HUDEP-2 (cell line): ENCODE measurements around the gene CDNF.

ENCODE experiments used
- DNase-seq, 76 experiments: peaks; one replicate each; lab custom pipeline; 2025; ENCODE audit not compliant: unreplicated experiment in 76 of 76; lab: John Stamatoyannopoulos, UW

Gene CDNF

DNA sequence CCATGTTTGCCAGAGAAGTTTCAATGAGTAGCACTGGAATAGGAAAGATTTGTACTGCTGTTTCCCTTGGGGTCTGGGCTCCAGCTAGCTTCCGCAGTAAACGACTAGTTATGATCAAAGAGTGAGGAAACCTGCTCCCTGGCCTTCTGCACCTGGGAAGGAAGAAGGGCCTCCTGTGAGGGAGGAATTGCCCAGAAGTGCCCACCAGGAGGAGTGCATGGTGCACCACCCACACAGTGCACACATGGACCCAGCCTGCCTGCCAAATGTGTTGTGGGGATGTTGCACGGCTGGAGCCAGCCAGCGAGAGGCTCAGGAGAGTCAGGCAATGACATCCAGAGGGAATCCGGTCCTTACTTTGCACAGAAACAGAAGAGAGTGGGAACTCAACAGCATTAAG is 36.1 kb downstream of the CDNF start:
- no peak for DNase-seq

DNA sequence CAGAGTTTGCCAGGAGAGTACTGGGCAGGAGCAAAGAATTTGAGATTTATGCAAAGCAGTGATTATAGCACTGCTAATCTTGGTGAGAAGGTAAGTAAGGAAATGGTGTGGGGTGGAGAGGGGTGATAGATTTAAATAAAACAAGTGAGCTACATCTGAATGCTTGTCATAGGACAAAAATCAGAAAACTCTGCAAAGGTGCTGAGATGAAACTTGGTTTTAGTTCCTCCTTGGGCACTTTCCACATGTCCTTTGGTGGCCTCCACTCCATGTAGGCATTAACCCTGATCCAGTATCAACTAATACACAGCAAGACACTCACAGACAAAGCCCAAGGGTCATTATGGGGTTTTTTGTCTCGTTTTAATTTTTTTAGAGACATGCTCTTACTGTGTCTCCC is 37.4 kb downstream of the CDNF start:
- DNase-seq: no peak

DNA sequence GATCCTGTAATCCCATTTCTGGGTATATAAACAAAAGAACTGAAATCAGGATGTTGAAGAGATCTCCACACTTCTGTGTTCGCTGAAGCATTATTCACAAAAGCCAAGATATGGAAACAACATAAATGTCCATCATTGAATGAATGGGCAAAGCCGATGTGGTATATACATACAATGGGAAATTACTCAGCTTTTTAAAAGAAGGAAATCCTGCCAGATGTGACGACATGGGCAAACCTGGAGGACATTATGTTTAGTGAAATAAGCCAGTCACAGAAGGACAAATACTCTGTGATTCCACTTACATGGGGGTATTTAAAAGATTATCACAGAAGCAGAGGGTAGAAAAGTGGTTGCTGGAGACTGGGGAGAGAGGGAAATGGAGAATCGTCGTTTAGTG is 39.2 kb downstream of the CDNF start:
- no peak for DNase-seq

- DNase-seq: no peak
Observed at GRCh38 chr10:14787938-14788337, 49.9 kb downstream of the CDNF start.

GRCh38 chr10:14784459-14785055 is 53.3 kb downstream of the CDNF start:
- DNase-seq: no peak

- DNase-seq: no peak
Observed at GRCh38 chr10:14782691-14783363, 55.0 kb downstream of the CDNF start.

DNA sequence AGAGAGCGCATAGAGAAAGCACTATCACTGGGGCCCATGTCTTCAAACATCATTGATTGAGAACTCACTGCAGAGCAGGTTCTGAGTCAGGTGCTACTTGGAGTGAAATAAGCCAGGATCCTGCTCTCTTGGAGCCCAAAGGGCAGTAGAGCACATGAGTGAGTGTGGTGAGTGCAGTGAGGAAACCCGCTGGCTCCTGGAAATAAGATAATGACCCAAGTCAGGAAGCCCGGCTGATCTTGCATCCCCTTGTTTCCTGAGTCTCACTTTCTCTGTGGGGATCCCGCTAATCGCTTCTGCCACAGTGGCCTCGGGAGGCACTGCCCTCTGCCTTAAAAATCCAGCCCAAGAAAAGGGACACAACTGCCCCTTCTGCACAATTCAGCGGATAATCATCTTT is 56.1 kb downstream of the CDNF start:
- no peak for DNase-seq

DNA sequence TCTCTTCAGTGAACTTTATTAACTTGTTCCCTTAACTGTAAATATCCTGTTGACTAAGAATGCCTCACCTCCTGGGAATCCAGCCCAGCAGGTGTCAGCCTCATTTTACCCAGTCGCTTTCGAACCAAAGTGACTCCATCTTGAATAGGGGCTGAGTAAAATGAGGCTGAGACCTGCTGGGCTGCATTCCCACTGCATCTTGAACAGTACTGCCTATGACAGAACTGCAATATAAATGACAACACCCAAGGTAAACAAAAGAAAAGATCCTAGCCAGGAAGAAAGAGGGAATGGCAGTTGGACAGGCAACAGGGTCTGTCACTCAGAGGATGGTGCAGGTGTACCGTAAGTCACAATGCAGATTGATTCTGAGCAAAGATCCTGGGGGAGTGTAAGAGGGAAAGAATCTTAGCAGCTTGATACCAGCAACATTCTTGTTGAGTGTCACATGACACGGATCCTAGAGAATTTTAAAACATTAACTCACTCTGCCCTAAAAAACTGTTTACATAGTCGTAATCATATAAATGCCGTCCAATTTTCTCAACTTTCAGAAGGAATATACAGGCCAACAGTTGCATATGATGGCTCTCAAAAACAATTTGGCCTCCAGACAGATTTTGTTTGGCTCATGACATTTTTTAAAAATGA is 58.7 kb downstream of the CDNF start:
- DNase-seq: no peak

- DNase-seq: no peak
Observed at GRCh38 chr10:14776546-14776945, 61.3 kb downstream of the CDNF start.

- DNase-seq: no peak
Observed at GRCh38 chr10:14775656-14776055, 62.2 kb downstream of the CDNF start.

- DNase-seq: no peak
Observed at GRCh38 chr10:14774797-14775196, 63.0 kb downstream of the CDNF start, which contains the start of gene FAM107B. Gene FAM107B, minus strand, starts transcription at chr10:14774897. Its CDS starts 234 bp downstream, at chr10:14774663.

GRCh38 chr10:14774214-14774580 is 63.6 kb downstream of the CDNF start:
- DNase-seq: no peak

GRCh38 chr10:14773551-14774213 is 64.2 kb downstream of the CDNF start:
- no peak for DNase-seq

- no peak for DNase-seq
Observed at GRCh38 chr10:14772399-14772798, 65.4 kb downstream of the CDNF start.

- DNase-seq: no peak
Observed at GRCh38 chr10:14770927-14771326, 66.9 kb downstream of the CDNF start.
